ENCODE results near the gene CACNA2D1.

- no peak for TF ChIP-seq CTCF (conservative IDR thresholded peaks at IDR 0.05; ENCODE audit: low read depth, low read length)
- no peak for TF ChIP-seq EZH2 (IDR thresholded peaks at IDR 0.05; ENCODE audit: low read length, unreplicated experiment)
- TF ChIP-seq EZH2phosphoT487 (IDR thresholded peaks at IDR 0.05; ENCODE audit: borderline replicate concordance, low read length): no peak
Measured at GRCh38 chr7:82015751-82016150, 427.8 kb downstream of the CACNA2D1 start.

All from PC-3 (cell line).